PFSK-1 (cell line): ENCODE results near the gene SIRT6. TPM values are rescaled to one million over a fixed set of nuclear protein-coding genes. Genes with fewer than 3 reads are reported as not detected.
A peak's percentile ranks its signal among the peaks of the same experiment; 100 is the strongest.

ENCODE experiments used
- FOXP2 ChIP-seq: optimal IDR thresholded peaks from 2 replicates; pipeline ENCODE3; 2011; ENCODE audit warnings: borderline replicate concordance, control low read depth, inconsistent platforms; ENCODE audit not compliant: insufficient read depth; ENCODE audit errors: extremely low read length, extremely low read depth
- POLR2AphosphoS5 ChIP-seq: IDR thresholded peaks from 2 replicates; pipeline ENCODE4 v1.6.1; 2012; ENCODE audit warnings: low read depth, mild to moderate bottlenecking, control low read depth, low read length, moderate library complexity
- REST ChIP-seq, 2 experiments: IDR thresholded peaks; 2 replicates each; pipeline versions ENCODE4 v1.6.1 to v1.8.0; 2011 to 2012; ENCODE audit warnings: low read depth in 2 of 2, low read length in 2 of 2, control low read depth in 1 of 2, inconsistent platforms in 1 of 2, mild to moderate bottlenecking in 1 of 2, moderate library complexity in 1 of 2; ENCODE audit not compliant: insufficient read depth in 1 of 2
- SIN3A ChIP-seq: IDR thresholded peaks from 2 replicates; pipeline ENCODE4 v1.6.1; 2012; ENCODE audit warnings: mild to moderate bottlenecking, low read length, moderate library complexity, borderline replicate concordance; ENCODE audit not compliant: insufficient read depth
- TAF1 ChIP-seq: IDR thresholded peaks from 2 replicates; pipeline ENCODE4 v1.6.1; 2012; ENCODE audit warnings: low read length, control low read depth, borderline replicate concordance; ENCODE audit not compliant: insufficient read depth
- polyA plus RNA-seq: library from polyadenylated mRNA; unstranded; fragments of >200 nt; gene quantifications from one replicate; pipeline ENCODE4 v1.2.1, GENCODE V29; 2012; ENCODE audit warnings: low read depth, missing spikeins; ENCODE audit not compliant: insufficient read length

The SIRT6 gene
- 61.8 TPM for polyA plus RNA-seq

- TF ChIP-seq SIN3A: no peak
- 0 out of 4 replicates have a peak, but pooled peaks have one; percentile 12 to 48 for TF ChIP-seq REST (IDR thresholded peaks at IDR 0.05; ENCODE audit: insufficient read depth in 1 of 2, low read depth in 2 of 2, low read length in 2 of 2)
- TF ChIP-seq TAF1: 0 out of 2 replicates have a peak, but pooled peaks have one; percentile 22
- TF ChIP-seq FOXP2: peak; percentile 60
- peak; percentile 75; the same call in 1 of the 2 replicates for TF ChIP-seq POLR2AphosphoS5
These were observed at the start of gene SIRT6, which contains the start of gene ANKRD24 for GRCh38 chr19:4182084-4182810. SIRT6 (minus strand) TSS chr19:4182563; CDS start chr19:4182539, 24 bp downstream. ANKRD24 (plus strand) TSS chr19:4182689; CDS start chr19:4186426, 3,737 bp downstream.

- TF ChIP-seq REST (IDR thresholded peaks at IDR 0.05; ENCODE audit: insufficient read depth in 1 of 2, low read depth in 2 of 2, low read length in 2 of 2) (no peak), SIN3A (no peak), TAF1 (no peak), FOXP2 (no peak)
These were observed 47.0 kb upstream of the SIRT6 start, which contains the start of gene EBI3 for GRCh38 chr19:4229179-4229931. EBI3 (plus strand) TSS chr19:4229523; CDS start chr19:4229551, 28 bp downstream.

- no peak for TF ChIP-seq SIN3A
- TF ChIP-seq FOXP2: no peak
- no peak for TF ChIP-seq POLR2AphosphoS5
- no peak for TF ChIP-seq TAF1
- no peak for TF ChIP-seq REST (IDR thresholded peaks at IDR 0.05; ENCODE audit: insufficient read depth in 1 of 2, low read depth in 2 of 2, low read length in 2 of 2)
These were observed 46.4 kb upstream of the SIRT6 start for GRCh38 chr19:4228765-4229178.

GRCh38 chr19:4227771-4228170 lies 45.4 kb upstream of the SIRT6 start:
- TF ChIP-seq TAF1 (no peak), REST (IDR thresholded peaks at IDR 0.05; ENCODE audit: insufficient read depth in 1 of 2, low read depth in 2 of 2, low read length in 2 of 2) (no peak), FOXP2 (no peak), POLR2AphosphoS5 (no peak), SIN3A (no peak)
